ENCODE results near the gene FRMD4B. TPM values are rescaled to one million over a fixed set of nuclear protein-coding genes. Genes with fewer than 3 reads are reported as not detected.

Gene FRMD4B
- total and polyA plus RNA-seq, 2 experiments from 2014 or later = 6.4 to 12.8 TPM

DNA sequence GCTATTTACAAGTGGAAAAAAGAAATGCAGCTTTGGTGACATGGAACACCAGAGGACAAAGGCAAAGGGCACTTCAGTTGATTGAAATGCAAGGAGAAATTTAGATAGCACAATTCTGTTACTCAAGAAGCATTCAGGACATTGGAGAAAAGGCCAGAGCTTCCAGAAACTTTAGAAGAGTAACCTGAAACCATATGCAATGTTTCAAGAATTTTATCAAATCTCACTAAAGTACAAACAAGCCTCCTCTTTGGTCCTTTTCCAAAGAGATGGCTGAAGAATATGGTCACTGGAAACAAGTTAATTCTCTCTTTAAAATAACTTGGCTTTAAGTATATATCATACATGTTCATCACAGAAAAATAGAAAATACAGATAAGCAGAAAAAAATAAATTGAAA lies 248.9 kb downstream of the FRMD4B start:
- Mint-ChIP-seq H3K27ac (no peak overlapping the region), H3K27me3 (ENCODE audit: insufficient read depth, low read depth, poor library complexity) (peaks cover 1% of the 10 kb centered on the region), H3K36me3 (ENCODE audit: low read depth) (no peaks in the 10 kb centered on the region), H3K4me3 (no peak overlapping the region), H3K4me1 (no peaks in the 10 kb centered on the region), H3K9me3 (no peaks in the 10 kb centered on the region)
- ATAC-seq (no peak), DNase-seq (ENCODE audit: low spot score) (no peak)
- no peak overlapping the region for H3K27ac ChIP-seq (ENCODE audit: low read depth)
- no peak overlapping the region for H3K4me2 ChIP-seq
- no peaks in the 10 kb centered on the region for H4K20me1 ChIP-seq (replicated peaks; ENCODE audit: insufficient read depth)
- H3K36me3 ChIP-seq (ENCODE audit: insufficient read depth) = no peaks in the 10 kb centered on the region
- no peaks in the 10 kb centered on the region for H3K9me2 ChIP-seq (ENCODE audit: insufficient read depth)
- TF ChIP-seq, protein P1, sequence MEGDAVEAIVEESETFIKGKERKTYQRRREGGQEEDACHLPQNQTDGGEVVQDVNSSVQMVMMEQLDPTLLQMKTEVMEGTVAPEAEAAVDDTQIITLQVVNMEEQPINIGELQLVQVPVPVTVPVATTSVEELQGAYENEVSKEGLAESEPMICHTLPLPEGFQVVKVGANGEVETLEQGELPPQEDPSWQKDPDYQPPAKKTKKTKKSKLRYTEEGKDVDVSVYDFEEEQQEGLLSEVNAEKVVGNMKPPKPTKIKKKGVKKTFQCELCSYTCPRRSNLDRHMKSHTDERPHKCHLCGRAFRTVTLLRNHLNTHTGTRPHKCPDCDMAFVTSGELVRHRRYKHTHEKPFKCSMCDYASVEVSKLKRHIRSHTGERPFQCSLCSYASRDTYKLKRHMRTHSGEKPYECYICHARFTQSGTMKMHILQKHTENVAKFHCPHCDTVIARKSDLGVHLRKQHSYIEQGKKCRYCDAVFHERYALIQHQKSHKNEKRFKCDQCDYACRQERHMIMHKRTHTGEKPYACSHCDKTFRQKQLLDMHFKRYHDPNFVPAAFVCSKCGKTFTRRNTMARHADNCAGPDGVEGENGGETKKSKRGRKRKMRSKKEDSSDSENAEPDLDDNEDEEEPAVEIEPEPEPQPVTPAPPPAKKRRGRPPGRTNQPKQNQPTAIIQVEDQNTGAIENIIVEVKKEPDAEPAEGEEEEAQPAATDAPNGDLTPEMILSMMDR (conservative IDR thresholded peaks at IDR 0.05; ENCODE audit: low read depth in 2 of 2) = no peak
- TF ChIP-seq EZH2 (IDR thresholded peaks at IDR 0.05; ENCODE audit: low read depth, unreplicated experiment) = no peak
- no peak for TF ChIP-seq STAT1 (IDR thresholded peaks at IDR 0.05; ENCODE audit: unreplicated experiment)
- no peak for TF ChIP-seq JUNB (IDR thresholded peaks at IDR 0.05; ENCODE audit: unreplicated experiment)
- TF ChIP-seq, protein P2, sequence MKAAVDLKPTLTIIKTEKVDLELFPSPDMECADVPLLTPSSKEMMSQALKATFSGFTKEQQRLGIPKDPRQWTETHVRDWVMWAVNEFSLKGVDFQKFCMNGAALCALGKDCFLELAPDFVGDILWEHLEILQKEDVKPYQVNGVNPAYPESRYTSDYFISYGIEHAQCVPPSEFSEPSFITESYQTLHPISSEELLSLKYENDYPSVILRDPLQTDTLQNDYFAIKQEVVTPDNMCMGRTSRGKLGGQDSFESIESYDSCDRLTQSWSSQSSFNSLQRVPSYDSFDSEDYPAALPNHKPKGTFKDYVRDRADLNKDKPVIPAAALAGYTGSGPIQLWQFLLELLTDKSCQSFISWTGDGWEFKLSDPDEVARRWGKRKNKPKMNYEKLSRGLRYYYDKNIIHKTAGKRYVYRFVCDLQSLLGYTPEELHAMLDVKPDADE (IDR thresholded peaks at IDR 0.05) = no peak
- no peaks in the 10 kb centered on the region for H3K79me2 ChIP-seq (replicated peaks; ENCODE audit: insufficient read depth)
- H2AFZ ChIP-seq = no peak overlapping the region
- H3F3A ChIP-seq (replicated peaks; ENCODE audit: low read depth) = no peaks in the 10 kb centered on the region
- no peak overlapping the region for H3K4me3 ChIP-seq
- H3K4me1 ChIP-seq (ENCODE audit: insufficient read depth) = no peaks in the 10 kb centered on the region
- H3K27me3 ChIP-seq (ENCODE audit: insufficient read depth) = 0 out of 2 replicates have a peak, but pooled peaks cover 4% of the 10 kb centered on the region

DNA sequence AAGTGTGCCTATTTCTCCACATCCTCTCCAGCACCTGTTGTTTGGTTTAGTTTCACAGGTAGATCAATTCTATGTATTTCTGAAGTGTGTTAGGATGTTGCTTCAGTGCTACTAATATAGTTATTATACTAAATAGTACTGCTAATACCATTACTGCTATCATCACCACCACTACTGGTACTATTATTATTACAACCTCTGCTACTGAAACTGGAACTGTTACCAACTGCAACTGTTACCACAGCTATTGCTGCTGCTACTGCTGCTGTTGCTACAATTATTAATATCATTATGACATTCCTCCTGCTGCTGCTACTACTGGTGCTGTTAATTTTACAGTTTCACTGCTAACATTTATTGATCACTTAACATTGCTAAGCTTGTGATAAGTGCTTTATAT lies 255.2 kb downstream of the FRMD4B start:
- Histone ChIP-seq H2AFZ (no peak overlapping the region), H3K4me1 (ENCODE audit: insufficient read depth) (no peaks in the 10 kb centered on the region), H3K4me3 (no peak overlapping the region), H4K20me1 (replicated peaks; ENCODE audit: insufficient read depth) (no peaks in the 10 kb centered on the region), H3K9me2 (ENCODE audit: insufficient read depth) (no peaks in the 10 kb centered on the region), H3K4me2 (no peak overlapping the region), H3K27me3 (ENCODE audit: insufficient read depth) (no peaks in the 10 kb centered on the region), H3K27ac (ENCODE audit: low read depth) (no peak overlapping the region), H3K79me2 (replicated peaks; ENCODE audit: insufficient read depth) (no peaks in the 10 kb centered on the region), H3F3A (replicated peaks; ENCODE audit: low read depth) (no peaks in the 10 kb centered on the region), H3K36me3 (ENCODE audit: insufficient read depth) (no peaks in the 10 kb centered on the region)
- ATAC-seq (no peak), DNase-seq (ENCODE audit: low spot score) (no peak)
- no peaks in the 10 kb centered on the region for H3K9me3 Mint-ChIP-seq
- no peak overlapping the region for H3K27ac Mint-ChIP-seq
- peaks cover 5% of the 10 kb centered on the region; the same call in 1 of the 3 replicates for H3K4me1 Mint-ChIP-seq
- H3K36me3 Mint-ChIP-seq (ENCODE audit: low read depth) = no peaks in the 10 kb centered on the region
- H3K27me3 Mint-ChIP-seq (ENCODE audit: insufficient read depth, low read depth, poor library complexity) = peaks cover 5% of the 10 kb centered on the region
- H3K4me3 Mint-ChIP-seq = no peak overlapping the region
- TF ChIP-seq ZNF331 (CRISPR knock-in tag; IDR thresholded peaks at IDR 0.05; ENCODE audit: low read depth) (no peak), JUNB (IDR thresholded peaks at IDR 0.05; ENCODE audit: unreplicated experiment) (no peak), CREB1 (CRISPR knock-in tag; IDR thresholded peaks at IDR 0.05; ENCODE audit: low read depth) (no peak), ZNF114 (CRISPR knock-in tag; IDR thresholded peaks at IDR 0.05) (no peak), NANOG (IDR thresholded peaks at IDR 0.05; ENCODE audit: borderline replicate concordance) (no peak), EZH2 (IDR thresholded peaks at IDR 0.05; ENCODE audit: low read depth, unreplicated experiment) (no peak), EZH2phosphoT487 (IDR thresholded peaks at IDR 0.05; ENCODE audit: unreplicated experiment) (no peak)
- TF ChIP-seq, protein P3, sequence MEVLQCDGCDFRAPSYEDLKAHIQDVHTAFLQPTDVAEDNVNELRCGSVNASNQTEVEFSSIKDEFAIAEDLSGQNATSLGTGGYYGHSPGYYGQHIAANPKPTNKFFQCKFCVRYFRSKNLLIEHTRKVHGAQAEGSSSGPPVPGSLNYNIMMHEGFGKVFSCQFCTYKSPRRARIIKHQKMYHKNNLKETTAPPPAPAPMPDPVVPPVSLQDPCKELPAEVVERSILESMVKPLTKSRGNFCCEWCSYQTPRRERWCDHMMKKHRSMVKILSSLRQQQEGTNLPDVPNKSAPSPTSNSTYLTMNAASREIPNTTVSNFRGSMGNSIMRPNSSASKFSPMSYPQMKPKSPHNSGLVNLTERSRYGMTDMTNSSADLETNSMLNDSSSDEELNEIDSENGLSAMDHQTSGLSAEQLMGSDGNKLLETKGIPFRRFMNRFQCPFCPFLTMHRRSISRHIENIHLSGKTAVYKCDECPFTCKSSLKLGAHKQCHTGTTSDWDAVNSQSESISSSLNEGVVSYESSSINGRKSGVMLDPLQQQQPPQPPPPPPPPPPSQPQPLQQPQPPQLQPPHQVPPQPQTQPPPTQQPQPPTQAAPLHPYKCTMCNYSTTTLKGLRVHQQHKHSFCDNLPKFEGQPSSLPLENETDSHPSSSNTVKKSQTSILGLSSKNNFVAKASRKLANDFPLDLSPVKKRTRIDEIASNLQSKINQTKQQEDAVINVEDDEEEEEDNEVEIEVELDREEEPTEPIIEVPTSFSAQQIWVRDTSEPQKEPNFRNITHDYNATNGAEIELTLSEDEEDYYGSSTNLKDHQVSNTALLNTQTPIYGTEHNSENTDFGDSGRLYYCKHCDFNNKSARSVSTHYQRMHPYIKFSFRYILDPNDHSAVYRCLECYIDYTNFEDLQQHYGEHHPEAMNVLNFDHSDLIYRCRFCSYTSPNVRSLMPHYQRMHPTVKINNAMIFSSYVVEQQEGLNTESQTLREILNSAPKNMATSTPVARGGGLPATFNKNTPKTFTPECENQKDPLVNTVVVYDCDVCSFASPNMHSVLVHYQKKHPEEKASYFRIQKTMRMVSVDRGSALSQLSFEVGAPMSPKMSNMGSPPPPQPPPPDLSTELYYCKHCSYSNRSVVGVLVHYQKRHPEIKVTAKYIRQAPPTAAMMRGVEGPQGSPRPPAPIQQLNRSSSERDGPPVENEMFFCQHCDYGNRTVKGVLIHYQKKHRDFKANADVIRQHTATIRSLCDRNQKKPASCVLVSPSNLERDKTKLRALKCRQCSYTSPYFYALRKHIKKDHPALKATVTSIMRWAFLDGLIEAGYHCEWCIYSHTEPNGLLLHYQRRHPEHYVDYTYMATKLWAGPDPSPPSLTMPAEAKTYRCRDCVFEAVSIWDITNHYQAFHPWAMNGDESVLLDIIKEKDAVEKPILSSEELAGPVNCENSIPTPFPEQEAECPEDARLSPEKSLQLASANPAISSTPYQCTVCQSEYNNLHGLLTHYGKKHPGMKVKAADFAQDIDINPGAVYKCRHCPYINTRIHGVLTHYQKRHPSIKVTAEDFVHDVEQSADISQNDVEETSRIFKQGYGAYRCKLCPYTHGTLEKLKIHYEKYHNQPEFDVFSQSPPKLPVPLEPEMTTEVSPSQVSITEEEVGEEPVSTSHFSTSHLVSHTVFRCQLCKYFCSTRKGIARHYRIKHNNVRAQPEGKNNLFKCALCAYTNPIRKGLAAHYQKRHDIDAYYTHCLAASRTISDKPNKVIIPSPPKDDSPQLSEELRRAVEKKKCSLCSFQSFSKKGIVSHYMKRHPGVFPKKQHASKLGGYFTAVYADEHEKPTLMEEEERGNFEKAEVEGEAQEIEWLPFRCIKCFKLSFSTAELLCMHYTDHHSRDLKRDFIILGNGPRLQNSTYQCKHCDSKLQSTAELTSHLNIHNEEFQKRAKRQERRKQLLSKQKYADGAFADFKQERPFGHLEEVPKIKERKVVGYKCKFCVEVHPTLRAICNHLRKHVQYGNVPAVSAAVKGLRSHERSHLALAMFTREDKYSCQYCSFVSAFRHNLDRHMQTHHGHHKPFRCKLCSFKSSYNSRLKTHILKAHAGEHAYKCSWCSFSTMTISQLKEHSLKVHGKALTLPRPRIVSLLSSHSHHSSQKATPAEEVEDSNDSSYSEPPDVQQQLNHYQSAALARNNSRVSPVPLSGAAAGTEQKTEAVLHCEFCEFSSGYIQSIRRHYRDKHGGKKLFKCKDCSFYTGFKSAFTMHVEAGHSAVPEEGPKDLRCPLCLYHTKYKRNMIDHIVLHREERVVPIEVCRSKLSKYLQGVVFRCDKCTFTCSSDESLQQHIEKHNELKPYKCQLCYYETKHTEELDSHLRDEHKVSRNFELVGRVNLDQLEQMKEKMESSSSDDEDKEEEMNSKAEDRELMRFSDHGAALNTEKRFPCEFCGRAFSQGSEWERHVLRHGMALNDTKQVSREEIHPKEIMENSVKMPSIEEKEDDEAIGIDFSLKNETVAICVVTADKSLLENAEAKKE (CRISPR knock-in tag; IDR thresholded peaks at IDR 0.05) = no peak
- TF ChIP-seq, protein P1 (conservative IDR thresholded peaks at IDR 0.05; ENCODE audit: low read depth in 2 of 2) = no peak
